Measurements from ENCODE around the gene NRL.
"Not testable (repeated sequence)": the region's sequence is repeated elsewhere in the genome, so short reads cannot be mapped to it uniquely, and the experiment has no call there.

GRCh38 chr14:24050753-24051152 is 64.0 kb downstream of the NRL start:
- TF ChIP-seq POLR2A, CTCF (IDR thresholded peaks at IDR 0.05): not testable (repeated sequence)
